Activated naive CD8-positive, alpha-beta T cell treated with anti-CD3 and anti-CD28 coated beads, Interleukin-2, amount 50 U/mL, for 24 hours (primary cell): Measurements from ENCODE around the gene DRAM1.

Experiments used
- ATAC-seq: fragments of 150-1000 bp; cut with Tn5 transposase; one replicate; pipeline ENCODE4 v1.10.0; 2021
- DNase-seq: peaks from one replicate; pipeline ENCODE4 v3.0.0; 2021
- H3K27ac Mint-ChIP-seq: one replicate; pipeline ENCODE4 v1.8.0; 2021; ENCODE audit warnings: mild to moderate bottlenecking, mixed read lengths
- H3K27me3 Mint-ChIP-seq: one replicate; pipeline ENCODE4 v1.8.0; 2021; ENCODE audit warnings: mixed read lengths
- H3K36me3 Mint-ChIP-seq: one replicate; pipeline ENCODE4 v1.8.0; 2021; ENCODE audit warnings: low read depth, mixed read lengths
- H3K4me1 Mint-ChIP-seq: one replicate; pipeline ENCODE4 v1.8.0; 2021; ENCODE audit warnings: mixed read lengths
- H3K4me3 Mint-ChIP-seq: one replicate; pipeline ENCODE4 v1.8.0; 2021; ENCODE audit warnings: mild to moderate bottlenecking, moderate library complexity, mixed read lengths
- H3K9me3 Mint-ChIP-seq: one replicate; pipeline ENCODE4 v1.8.0; 2021; ENCODE audit warnings: mixed read lengths

The DRAM1 gene

GRCh38 chr12:101933866-101934514 is 56.6 kb downstream of the DRAM1 start:
- ATAC-seq (no peak), DNase-seq (no peak)
- H3K36me3 Mint-ChIP-seq, result peaks cover 2% of the 10 kb centered on the region
- H3K9me3 Mint-ChIP-seq, result no peaks in the 10 kb centered on the region
- no peaks in the 10 kb centered on the region for H3K27me3 Mint-ChIP-seq
- H3K27ac Mint-ChIP-seq, result peak overlapping the region; percentile 0
- H3K4me3 Mint-ChIP-seq, result no peak overlapping the region
- peaks cover 32% of the 10 kb centered on the region for H3K4me1 Mint-ChIP-seq

DNA sequence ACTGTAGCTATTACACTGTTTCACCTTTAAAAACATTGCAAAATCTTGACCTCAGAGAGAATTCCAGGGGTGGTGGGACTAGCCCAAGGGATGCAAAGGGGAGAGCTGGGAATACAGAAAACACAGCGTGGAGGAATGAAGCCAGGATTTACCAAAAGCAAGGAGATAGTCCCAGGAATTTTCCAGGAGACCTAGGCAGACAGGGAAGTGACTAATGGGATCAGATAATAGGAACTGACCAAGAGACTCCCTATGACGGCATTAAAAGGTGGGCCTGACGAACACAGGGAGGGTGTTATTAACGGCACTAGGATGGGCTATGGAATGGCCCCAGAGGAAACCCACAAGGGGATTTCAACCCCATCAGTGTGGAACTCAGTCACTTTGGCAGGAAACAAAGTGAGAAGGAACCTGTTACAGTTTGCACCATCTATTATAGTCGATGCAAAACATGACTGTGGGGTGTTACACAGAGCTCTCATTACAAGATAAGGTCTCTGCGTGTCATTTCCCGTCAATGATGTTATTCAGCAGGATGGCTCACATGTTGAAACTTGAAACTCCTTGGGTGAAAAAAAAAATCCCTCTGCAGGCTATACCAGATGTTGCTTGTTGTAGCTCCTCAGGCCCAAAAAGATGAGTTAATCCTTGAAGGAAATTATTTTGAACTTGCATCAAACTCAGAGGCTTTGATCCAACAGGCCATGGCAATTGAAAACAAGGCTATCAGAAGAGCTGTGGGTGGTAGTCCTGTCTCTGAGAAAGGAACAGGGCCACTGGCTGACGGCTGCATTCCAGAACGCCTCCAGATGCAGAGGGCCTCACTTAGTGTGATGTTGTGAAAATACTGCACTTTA is 58.7 kb downstream of the DRAM1 start:
- peak overlapping the region; percentile 19 for H3K27ac Mint-ChIP-seq
- H3K4me1 Mint-ChIP-seq, result peaks cover 26% of the 10 kb centered on the region
- DNase-seq (no peak), ATAC-seq (peak; percentile 72)
- H3K9me3 Mint-ChIP-seq, result no peaks in the 10 kb centered on the region
- H3K27me3 Mint-ChIP-seq, result peaks cover 3% of the 10 kb centered on the region
- no peak overlapping the region for H3K4me3 Mint-ChIP-seq
- H3K36me3 Mint-ChIP-seq, result no peaks in the 10 kb centered on the region

DNA sequence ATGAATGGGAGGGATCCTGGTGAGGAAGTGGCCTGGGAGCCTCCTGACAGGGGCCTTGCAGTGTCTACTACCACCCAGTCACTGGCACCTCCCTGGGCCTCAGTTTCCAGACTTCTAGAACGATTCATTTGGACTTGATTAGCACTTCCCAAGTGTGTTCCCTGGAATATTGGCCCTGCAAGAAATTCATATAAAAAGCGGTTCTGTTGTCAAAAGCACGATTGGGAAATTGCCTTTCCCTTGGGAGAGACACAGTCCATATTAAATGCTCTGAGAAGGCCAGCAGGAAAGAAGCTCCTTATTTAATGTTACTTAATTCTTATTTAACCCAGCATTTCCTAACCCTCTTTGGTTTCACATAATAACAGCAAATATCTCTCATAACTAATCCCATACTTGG is 61.9 kb downstream of the DRAM1 start:
- H3K27me3 Mint-ChIP-seq, result peaks cover 3% of the 10 kb centered on the region
- H3K4me1 Mint-ChIP-seq, result peaks cover 17% of the 10 kb centered on the region
- no peak overlapping the region for H3K4me3 Mint-ChIP-seq
- ATAC-seq (no peak), DNase-seq (no peak)
- no peaks in the 10 kb centered on the region for H3K9me3 Mint-ChIP-seq
- H3K36me3 Mint-ChIP-seq, result no peaks in the 10 kb centered on the region
- H3K27ac Mint-ChIP-seq, result no peak overlapping the region

GRCh38 chr12:101939856-101940265 is 62.5 kb downstream of the DRAM1 start:
- Mint-ChIP-seq H3K36me3 (no peaks in the 10 kb centered on the region), H3K27ac (no peak overlapping the region), H3K4me1 (peaks cover 17% of the 10 kb centered on the region), H3K4me3 (no peak overlapping the region), H3K27me3 (peaks cover 3% of the 10 kb centered on the region), H3K9me3 (no peaks in the 10 kb centered on the region)
- DNase-seq (peak; percentile 52), ATAC-seq (peak; percentile 52)

GRCh38 chr12:101940400-101940950 is 63.1 kb downstream of the DRAM1 start:
- no peaks in the 10 kb centered on the region for H3K36me3 Mint-ChIP-seq
- peaks cover 16% of the 10 kb centered on the region for H3K4me1 Mint-ChIP-seq
- no peaks in the 10 kb centered on the region for H3K9me3 Mint-ChIP-seq
- H3K27me3 Mint-ChIP-seq, result peaks cover 3% of the 10 kb centered on the region
- H3K27ac Mint-ChIP-seq, result no peak overlapping the region
- H3K4me3 Mint-ChIP-seq, result no peak overlapping the region
- DNase-seq, result no peak
- no peak for ATAC-seq

DNA sequence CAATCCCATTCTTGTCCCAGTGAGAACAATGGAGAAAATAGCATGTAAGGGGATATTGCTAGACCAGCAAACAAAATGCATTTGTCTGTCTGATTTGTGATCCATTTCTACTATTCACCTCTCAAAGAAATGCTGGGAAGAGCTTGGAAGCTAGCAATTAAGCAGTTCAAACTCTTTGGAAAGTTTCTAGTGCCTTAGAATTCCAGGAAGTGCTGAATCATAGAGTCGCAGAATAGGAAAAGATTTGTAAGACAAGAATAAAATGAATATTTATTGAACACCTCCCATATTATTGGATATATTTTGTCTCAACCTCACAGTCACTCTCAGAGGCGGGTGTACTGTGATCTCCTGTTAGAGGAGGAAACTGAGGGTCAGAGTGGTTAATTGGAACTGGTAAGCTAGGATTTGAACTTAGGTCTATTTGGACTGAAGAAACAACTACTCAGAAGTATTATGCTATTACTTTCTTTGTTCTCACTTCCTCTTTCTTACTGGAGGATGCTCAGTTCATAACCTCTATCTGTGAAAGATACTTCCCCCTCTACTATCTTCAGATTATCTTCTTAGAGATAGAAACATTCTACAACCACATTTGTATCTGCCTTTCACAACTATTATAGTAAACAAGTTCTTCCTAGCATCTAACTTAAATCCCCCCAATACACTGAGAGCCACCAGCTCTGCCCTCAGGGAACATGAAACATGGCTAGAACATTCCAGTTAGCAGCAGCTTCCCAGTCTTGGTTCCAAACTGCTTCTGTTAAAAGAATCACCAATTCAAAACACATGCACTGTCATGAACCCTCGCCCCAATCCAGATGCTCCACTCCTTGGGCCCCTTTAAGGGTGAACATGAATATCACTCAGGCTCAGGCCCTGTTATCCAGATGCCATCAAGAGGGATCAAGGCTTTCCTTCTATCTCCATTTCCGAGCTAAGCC is 64.2 kb downstream of the DRAM1 start:
- no peak for ATAC-seq
- Mint-ChIP-seq H3K4me3 (no peak overlapping the region), H3K27ac (no peak overlapping the region)

GRCh38 chr12:101942250-101942605 is 64.8 kb downstream of the DRAM1 start:
- no peaks in the 10 kb centered on the region for H3K9me3 Mint-ChIP-seq
- no peaks in the 10 kb centered on the region for H3K36me3 Mint-ChIP-seq
- DNase-seq (no peak), ATAC-seq (no peak)
- no peak overlapping the region for H3K4me3 Mint-ChIP-seq
- peaks cover 3% of the 10 kb centered on the region for H3K27me3 Mint-ChIP-seq
- H3K4me1 Mint-ChIP-seq, result peaks cover 8% of the 10 kb centered on the region
- no peak overlapping the region for H3K27ac Mint-ChIP-seq

More for the DNA sequence above, 64.2 kb downstream of the DRAM1 start:
- no peak for DNase-seq
- no peaks in the 10 kb centered on the region for H3K9me3 Mint-ChIP-seq
- peaks cover 3% of the 10 kb centered on the region for H3K27me3 Mint-ChIP-seq
- H3K4me1 Mint-ChIP-seq, result peaks cover 11% of the 10 kb centered on the region
- H3K36me3 Mint-ChIP-seq, result no peaks in the 10 kb centered on the region

DNA sequence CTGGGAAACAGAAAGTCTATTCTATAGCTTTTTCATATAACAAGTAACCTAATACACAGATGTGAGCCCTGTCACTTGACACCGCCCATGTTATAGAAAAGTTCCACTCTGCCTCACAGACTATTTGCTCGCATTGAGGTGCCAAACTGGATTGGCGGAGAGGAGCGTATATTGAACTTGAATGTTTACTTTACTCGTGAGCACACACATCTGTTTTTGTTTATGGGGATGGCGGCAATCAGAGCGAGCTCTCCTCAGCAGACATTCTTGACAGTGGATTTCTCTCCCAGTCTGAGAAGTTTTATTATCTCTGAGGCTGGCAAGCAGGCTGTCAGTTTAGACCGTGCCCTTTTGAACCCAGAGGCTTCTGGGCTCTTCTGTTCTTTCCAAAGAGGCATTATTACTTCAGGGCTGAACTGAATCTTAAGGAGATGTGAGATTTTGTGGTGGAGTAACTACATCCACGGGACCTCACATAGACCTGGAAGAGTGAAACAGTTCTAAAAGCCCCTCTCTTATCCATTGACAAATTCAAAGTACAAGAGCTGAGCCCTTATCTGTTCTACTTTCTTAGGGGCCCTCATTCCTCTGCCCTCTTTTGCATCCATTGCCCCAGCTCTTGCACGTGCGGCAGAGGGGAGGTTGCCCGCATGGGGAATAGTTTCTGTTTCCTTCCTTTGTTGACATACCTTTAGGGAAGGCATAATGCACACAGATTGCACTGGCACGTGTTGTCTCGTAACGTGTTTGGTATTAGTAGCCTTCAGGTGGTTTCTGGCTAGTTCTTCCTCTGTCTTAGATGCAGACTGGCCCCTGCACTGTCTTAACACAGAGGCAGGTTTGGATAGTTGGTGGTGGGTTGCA is 68.2 kb downstream of the DRAM1 start:
- DNase-seq, result no peak
- H3K36me3 Mint-ChIP-seq, result no peaks in the 10 kb centered on the region
- no peak overlapping the region for H3K4me3 Mint-ChIP-seq
- H3K4me1 Mint-ChIP-seq, result peaks cover 6% of the 10 kb centered on the region
- H3K27ac Mint-ChIP-seq, result no peak overlapping the region
- no peaks in the 10 kb centered on the region for H3K9me3 Mint-ChIP-seq
- no peak for ATAC-seq
- H3K27me3 Mint-ChIP-seq, result no peaks in the 10 kb centered on the region

GRCh38 chr12:101946233-101946611 is 68.8 kb downstream of the DRAM1 start:
- H3K36me3 Mint-ChIP-seq, result no peaks in the 10 kb centered on the region
- ATAC-seq (peak; percentile 33), DNase-seq (no peak)
- no peak overlapping the region for H3K4me3 Mint-ChIP-seq
- no peaks in the 10 kb centered on the region for H3K27me3 Mint-ChIP-seq
- peaks cover 6% of the 10 kb centered on the region for H3K4me1 Mint-ChIP-seq
- no peaks in the 10 kb centered on the region for H3K9me3 Mint-ChIP-seq
- peak overlapping the region; percentile 19 for H3K27ac Mint-ChIP-seq

DNA sequence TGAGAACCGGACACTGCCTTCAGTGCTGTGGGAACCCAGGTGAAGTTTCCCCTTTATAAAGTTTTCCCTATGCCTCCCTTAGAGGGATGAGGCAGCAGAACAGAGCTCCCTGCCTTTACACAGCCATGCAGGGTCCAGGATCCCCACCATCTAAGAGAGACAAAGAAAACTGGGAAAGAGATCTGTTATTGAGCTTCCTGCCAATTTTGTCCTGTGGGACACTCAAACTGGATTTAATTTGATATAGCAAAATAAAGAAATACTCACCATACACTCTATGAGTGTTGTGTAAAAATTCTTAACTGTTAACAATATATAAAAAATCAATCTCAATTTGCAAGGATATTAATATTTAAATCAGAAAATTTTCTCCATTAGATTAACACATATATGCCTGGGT is 69.9 kb downstream of the DRAM1 start:
- no peaks in the 10 kb centered on the region for H3K27me3 Mint-ChIP-seq
- no peak overlapping the region for H3K27ac Mint-ChIP-seq
- H3K36me3 Mint-ChIP-seq, result no peaks in the 10 kb centered on the region
- ATAC-seq (no peak), DNase-seq (no peak)
- no peak overlapping the region for H3K4me3 Mint-ChIP-seq
- H3K9me3 Mint-ChIP-seq, result no peaks in the 10 kb centered on the region
- peaks cover 3% of the 10 kb centered on the region for H3K4me1 Mint-ChIP-seq

DNA sequence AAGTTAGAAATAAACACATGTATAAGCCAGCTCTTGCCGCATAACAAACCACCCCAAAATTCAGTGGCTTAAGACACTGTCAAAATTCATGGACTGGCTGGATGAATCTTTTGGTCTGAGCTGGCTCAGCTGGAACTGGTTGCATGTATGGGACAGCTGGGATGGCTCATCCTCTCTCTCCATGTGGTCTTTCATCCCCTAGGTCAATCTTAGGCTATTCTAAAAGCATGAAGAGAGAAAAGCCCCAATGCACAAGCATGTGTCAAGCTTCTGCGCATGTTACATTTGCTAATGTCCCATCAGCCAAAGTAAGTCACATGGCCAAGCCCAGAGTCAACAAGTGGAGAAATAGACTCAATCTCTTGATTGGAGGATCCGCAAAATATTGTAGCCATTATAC is 71.0 kb downstream of the DRAM1 start:
- H3K4me1 Mint-ChIP-seq, result peaks cover 3% of the 10 kb centered on the region
- ATAC-seq (no peak), DNase-seq (no peak)
- no peaks in the 10 kb centered on the region for H3K27me3 Mint-ChIP-seq
- H3K36me3 Mint-ChIP-seq, result no peaks in the 10 kb centered on the region
- no peak overlapping the region for H3K27ac Mint-ChIP-seq
- no peaks in the 10 kb centered on the region for H3K9me3 Mint-ChIP-seq
- no peak overlapping the region for H3K4me3 Mint-ChIP-seq

- Mint-ChIP-seq H3K27ac (no peak overlapping the region), H3K4me3 (no peak overlapping the region), H3K9me3 (no peaks in the 10 kb centered on the region), H3K27me3 (no peaks in the 10 kb centered on the region), H3K4me1 (peaks cover 3% of the 10 kb centered on the region), H3K36me3 (no peaks in the 10 kb centered on the region)
- peak; percentile 24 for ATAC-seq
- DNase-seq, result no peak
Measured at GRCh38 chr12:101951002-101951670, 73.8 kb downstream of the DRAM1 start.

DNA sequence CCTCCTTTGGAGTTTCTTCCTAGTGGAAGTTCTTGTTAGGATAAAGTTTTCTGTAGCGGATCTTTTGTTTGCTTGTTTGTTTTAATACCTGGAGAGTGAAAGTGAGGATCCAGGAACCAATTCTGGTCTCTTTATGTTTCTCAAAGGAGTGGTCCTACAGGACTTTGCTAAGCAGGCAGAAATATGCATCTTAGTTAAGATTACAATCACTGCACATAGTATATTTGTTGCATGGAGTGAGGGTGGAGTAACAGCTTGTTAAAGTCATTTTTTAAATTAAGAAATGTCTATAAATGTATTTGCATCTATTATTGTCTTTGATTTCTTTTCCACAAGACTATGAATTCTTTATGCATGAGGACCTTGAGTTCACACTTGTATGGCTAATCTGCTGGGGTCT is 76.7 kb downstream of the DRAM1 start:
- no peak overlapping the region for H3K27ac Mint-ChIP-seq
- H3K4me1 Mint-ChIP-seq, result no peaks in the 10 kb centered on the region
- no peaks in the 10 kb centered on the region for H3K9me3 Mint-ChIP-seq
- H3K4me3 Mint-ChIP-seq, result no peak overlapping the region
- ATAC-seq (no peak), DNase-seq (no peak)
- H3K27me3 Mint-ChIP-seq, result no peaks in the 10 kb centered on the region
- H3K36me3 Mint-ChIP-seq, result no peaks in the 10 kb centered on the region
